Neural cell (in vitro differentiated cells): ENCODE measurements around the gene NYAP2. TPM values are rescaled to one million over a fixed set of nuclear protein-coding genes. Genes with fewer than 3 reads are reported as not detected.

ENCODE experiments used
- H2AFZ ChIP-seq: fragments of 200-600, 300-800 bp; sonication (generic), shearing (Covaris generic); 2 replicates; pipeline ENCODE4 v1.6.0; 2014; ENCODE audit warnings: low read depth, mild to moderate bottlenecking, antibody characterized with exemption, low read length, moderate library complexity
- H3F3A ChIP-seq: fragments of 200-600 bp; shearing (Covaris generic); 2 replicates; pipeline ENCODE4 v1.6.1; 2016; ENCODE audit warnings: mild to moderate bottlenecking, moderate library complexity, mixed read lengths, antibody characterized with exemption, low read length; ENCODE audit not compliant: insufficient read depth, poor library complexity, severe bottlenecking
- H3K27ac ChIP-seq: fragments of 200-600, 300-800 bp; sonication (generic), shearing (Covaris generic); 2 replicates; pipeline ENCODE4 v1.5.1; 2014; ENCODE audit warnings: mild to moderate bottlenecking, low read length, moderate library complexity
- H3K27me3 ChIP-seq: fragments of 300-800, 200-600 bp; sonication (generic), shearing (Covaris generic); 2 replicates; pipeline ENCODE4 v1.6.0; 2014; ENCODE audit warnings: mild to moderate bottlenecking, low read depth, low read length, moderate library complexity; ENCODE audit not compliant: insufficient read depth
- H3K36me3 ChIP-seq: fragments of 300-800, 200-600 bp; sonication (generic), shearing (Covaris generic); 2 replicates; pipeline ENCODE4 v1.5.1; 2014; ENCODE audit warnings: mild to moderate bottlenecking, antibody characterized with exemption, low read length, moderate library complexity; ENCODE audit not compliant: insufficient read depth
- H3K4me2 ChIP-seq: fragments of 300-800, 200-600 bp; sonication (generic), shearing (Covaris generic); 2 replicates; pipeline ENCODE4 v1.6.0; 2014; ENCODE audit warnings: mild to moderate bottlenecking, low read length
- H3K4me3 ChIP-seq: fragments of 300-800, 200-600 bp; sonication (generic), shearing (Covaris generic); 2 replicates; pipeline ENCODE4 v1.5.1; 2014; ENCODE audit warnings: mild to moderate bottlenecking, low read length, moderate library complexity
- H3K79me2 ChIP-seq: fragments of 200-600 bp; shearing (Covaris generic); replicated peaks from 2 replicates; pipeline ENCODE4 v1.6.0; 2014; ENCODE audit warnings: mild to moderate bottlenecking, low read length, moderate library complexity; ENCODE audit not compliant: insufficient read depth
- H3K9ac ChIP-seq: fragments of 300-800, 200-600 bp; sonication (generic), shearing (Covaris generic); 2 replicates; pipeline ENCODE4 v1.6.1; 2016; ENCODE audit warnings: mild to moderate bottlenecking, low read length, mixed read lengths
- H3K9me2 ChIP-seq: fragments of 200-600 bp; shearing (Covaris generic); 2 replicates; pipeline ENCODE4 v1.6.1; 2016; ENCODE audit warnings: mild to moderate bottlenecking, low read length, mixed read lengths; ENCODE audit not compliant: insufficient read depth
- H3K9me3 ChIP-seq: fragments of 200-600, 300-800 bp; sonication (generic), shearing (Covaris generic); 2 replicates; pipeline ENCODE4 v1.6.1; 2016; ENCODE audit warnings: mild to moderate bottlenecking, mixed run types, low read length, moderate library complexity, mixed read lengths
- H4K20me1 ChIP-seq: fragments of 200-600 bp; shearing (Covaris generic); 2 replicates; pipeline ENCODE4 v1.6.1; 2016; ENCODE audit warnings: mild to moderate bottlenecking, mixed run types; ENCODE audit not compliant: insufficient read depth
- CTCF ChIP-seq: fragments of 450-650 bp; IDR thresholded peaks from 2 replicates; pipeline ENCODE4 v1.5.1; 2014; ENCODE audit warnings: antibody characterized with exemption, mild to moderate bottlenecking, moderate library complexity; ENCODE audit not compliant: poor library complexity, severe bottlenecking
- EP300 ChIP-seq: fragments of 450-650 bp; conservative IDR thresholded peaks from 2 replicates; pipeline ENCODE4 v1.6.1; 2014; ENCODE audit warnings: antibody characterized with exemption, mild to moderate bottlenecking, moderate library complexity; ENCODE audit not compliant: poor library complexity, severe bottlenecking
- EZH2 ChIP-seq: fragments of 200-600, 300-800 bp; shearing (Covaris generic), sonication (generic); IDR thresholded peaks from 2 replicates; pipeline ENCODE4 v1.6.1; 2014; ENCODE audit warnings: antibody characterized with exemption, low read length, borderline replicate concordance, mild to moderate bottlenecking; ENCODE audit not compliant: insufficient read depth, poor library complexity, severe bottlenecking
- MXI1 ChIP-seq: fragments of 450-650 bp; conservative IDR thresholded peaks from 2 replicates; pipeline ENCODE4 v1.6.1; 2014; ENCODE audit warnings: antibody characterized with exemption, mild to moderate bottlenecking; ENCODE audit not compliant: poor library complexity, severe bottlenecking
- POLR2AphosphoS5 ChIP-seq: IDR thresholded peaks from 2 replicates; pipeline ENCODE4 v1.6.1; 2012
- RAD21 ChIP-seq: fragments of 450-650 bp; conservative IDR thresholded peaks from 2 replicates; pipeline ENCODE4 v1.6.1; 2014; ENCODE audit warnings: antibody characterized with exemption, mild to moderate bottlenecking, moderate library complexity
- REST ChIP-seq: IDR thresholded peaks from 2 replicates; pipeline ENCODE4 v1.6.1; 2012; ENCODE audit warnings: borderline replicate concordance
- SMC3 ChIP-seq: fragments of 450-650 bp; conservative IDR thresholded peaks from 2 replicates; pipeline ENCODE4 v1.6.1; 2014; ENCODE audit warnings: antibody characterized with exemption, mild to moderate bottlenecking, moderate library complexity; ENCODE audit not compliant: poor library complexity
- TAF1 ChIP-seq: IDR thresholded peaks from 2 replicates; pipeline ENCODE4 v1.6.1; 2012; ENCODE audit warnings: low read depth
- polyA plus RNA-seq: library from polyadenylated mRNA; depleted of rRNA; stranded (reverse); fragments of >200 nt; gene quantifications from 2 replicates; pipeline ENCODE4 v1.2.3, GENCODE V29; 2014

The NYAP2 gene
- polyA plus RNA-seq, 1 donor from 2014 or later, result 0.98 TPM

- Histone ChIP-seq H3K27me3 (no peaks in the 10 kb centered on the region), H3K4me3 (no peak overlapping the region), H2AFZ (no peak overlapping the region), H3K4me2 (no peak overlapping the region), H3K9ac (no peak overlapping the region), H3K27ac (no peak overlapping the region), H3F3A (no peaks in the 10 kb centered on the region), H3K9me3 (no peaks in the 10 kb centered on the region), H3K79me2 (no peaks in the 10 kb centered on the region), H4K20me1 (no peaks in the 10 kb centered on the region), H3K9me2 (no peaks in the 10 kb centered on the region), H3K36me3 (no peaks in the 10 kb centered on the region)
- no peak for TF ChIP-seq POLR2AphosphoS5
- TF ChIP-seq MXI1, result no peak
- no peak for TF ChIP-seq SMC3
- TF ChIP-seq RAD21, result no peak
- no peak for TF ChIP-seq REST
- TF ChIP-seq EZH2, result no peak
Measured at GRCh38 chr2:225431105-225431863, 31.8 kb downstream of the NYAP2 start.

GRCh38 chr2:225434014-225434413 is 34.5 kb downstream of the NYAP2 start:
- Histone ChIP-seq H3K9me3 (no peaks in the 10 kb centered on the region), H3K9ac (no peak overlapping the region), H3K79me2 (no peaks in the 10 kb centered on the region), H3K27me3 (no peaks in the 10 kb centered on the region), H3K9me2 (no peaks in the 10 kb centered on the region), H3K27ac (no peak overlapping the region), H3K4me3 (no peak overlapping the region), H4K20me1 (no peaks in the 10 kb centered on the region), H2AFZ (no peak overlapping the region), H3K4me2 (no peak overlapping the region), H3K36me3 (no peaks in the 10 kb centered on the region), H3F3A (no peaks in the 10 kb centered on the region)
- TF ChIP-seq TAF1 (no peak), EZH2 (no peak), MXI1 (no peak), EP300 (no peak), CTCF (no peak)
